GM23338 (cell line): Measurements from ENCODE around the gene SOWAHB. TPM values are rescaled to one million over a fixed set of nuclear protein-coding genes. Genes with fewer than 3 reads are reported as not detected.

ENCODE experiments used
- ATAC-seq: fragments of 200-7000 bp; cut with Tn5 transposase; 3 replicates; pipeline ENCODE4 v1.9.1; 2020
- DNase-seq: peaks from one replicate; pipeline ENCODE4 v3.0.0-alpha.2; 2015; ENCODE audit warnings: low spot score
- H2AFZ ChIP-seq: fragments of 200-600 bp; sonication (generic); 2 replicates; pipeline ENCODE4 v1.8.0; 2016; ENCODE audit warnings: antibody characterized with exemption, mild to moderate bottlenecking, moderate library complexity
- H3F3A ChIP-seq: fragments of 200-600 bp; sonication (generic); replicated peaks from 2 replicates; pipeline ENCODE4 v1.8.0; 2017; ENCODE audit warnings: antibody characterized with exemption, mixed run types, low read depth
- H3K27ac ChIP-seq: fragments of 200-600 bp; sonication (generic); 2 replicates; pipeline ENCODE4 v1.6.1; 2016; ENCODE audit warnings: low read depth
- H3K27me3 ChIP-seq: fragments of 200-600 bp; sonication (generic); 2 replicates; pipeline ENCODE4 v1.8.0; 2016; ENCODE audit warnings: mild to moderate bottlenecking, mixed run types, moderate library complexity; ENCODE audit not compliant: insufficient read depth
- H3K36me3 ChIP-seq: fragments of 200-600 bp; sonication (generic); 2 replicates; pipeline ENCODE4 v1.8.0; 2016; ENCODE audit warnings: mild to moderate bottlenecking; ENCODE audit not compliant: insufficient read depth
- H3K4me1 ChIP-seq: fragments of 200-600 bp; sonication (generic); 2 replicates; pipeline ENCODE4 v1.8.0; 2016; ENCODE audit warnings: mild to moderate bottlenecking, moderate library complexity; ENCODE audit not compliant: insufficient read depth
- H3K4me2 ChIP-seq: fragments of 200-600 bp; sonication (generic); 2 replicates; pipeline ENCODE4 v1.7.1; 2017; ENCODE audit warnings: mixed run types
- H3K4me3 ChIP-seq: fragments of 200-600 bp; sonication (generic); 2 replicates; pipeline ENCODE4 v1.6.1; 2016; ENCODE audit warnings: mixed run types
- H3K79me2 ChIP-seq: fragments of 200-600 bp; sonication (generic); replicated peaks from 2 replicates; pipeline ENCODE4 v1.8.0; 2017; ENCODE audit warnings: mild to moderate bottlenecking; ENCODE audit not compliant: insufficient read depth
- H3K9me2 ChIP-seq: fragments of 200-600 bp; sonication (generic); 2 replicates; pipeline ENCODE4 v1.8.0; 2017; ENCODE audit not compliant: insufficient read depth
- H4K20me1 ChIP-seq: fragments of 200-600 bp; sonication (generic); replicated peaks from 2 replicates; pipeline ENCODE4 v1.8.0; 2017; ENCODE audit warnings: mild to moderate bottlenecking; ENCODE audit not compliant: insufficient read depth
- H3K27ac Mint-ChIP-seq: 2 replicates; pipeline ENCODE4 v1.8.0; 2020; ENCODE audit warnings: inconsistent platforms, mild to moderate bottlenecking, moderate library complexity, mixed read lengths
- H3K27me3 Mint-ChIP-seq: 3 replicates; pipeline ENCODE4 v1.8.0; 2022; ENCODE audit warnings: low read depth, mild to moderate bottlenecking, moderate library complexity, mixed read lengths, inconsistent platforms; ENCODE audit not compliant: insufficient read depth, poor library complexity
- H3K36me3 Mint-ChIP-seq: 3 replicates; pipeline ENCODE4 v1.8.0; 2021; ENCODE audit warnings: low read depth, mild to moderate bottlenecking, inconsistent platforms, moderate library complexity, mixed read lengths
- H3K4me1 Mint-ChIP-seq: 3 replicates; pipeline ENCODE4 v1.8.0; 2020; ENCODE audit warnings: mild to moderate bottlenecking, inconsistent platforms, mixed read lengths
- H3K4me3 Mint-ChIP-seq: 3 replicates; pipeline ENCODE4 v1.8.0; 2021; ENCODE audit warnings: moderate library complexity, mild to moderate bottlenecking, inconsistent platforms, mixed read lengths
- H3K9me3 Mint-ChIP-seq: 3 replicates; pipeline ENCODE4 v1.8.0; 2020; ENCODE audit warnings: moderate library complexity, mild to moderate bottlenecking, inconsistent platforms, mixed read lengths
- CREB1 ChIP-seq: fragments of 250-450 bp; sonication (Bioruptor Pico); IDR thresholded peaks from 2 replicates; pipeline ENCODE4 v1.5.0; 2020; ENCODE audit warnings: low read depth, mild to moderate bottlenecking, moderate library complexity
- CTCF ChIP-seq, 2 experiments: fragments of 200-600 bp in 1 of 2; sonication (generic) in 1 of 2; conservative IDR thresholded peaks; 2 replicates each; pipeline versions ENCODE4 v1.5.1 to v1.6.1; 2016 to 2017; ENCODE audit warnings: antibody characterized with exemption in 2 of 2, low read depth in 2 of 2, mild to moderate bottlenecking in 2 of 2, moderate library complexity in 1 of 2
- ETS1 ChIP-seq: IDR thresholded peaks from 2 replicates; pipeline ENCODE4 v1.6.1; 2016; ENCODE audit warnings: antibody characterized with exemption
- EZH2 ChIP-seq: fragments of 200-600 bp; sonication (generic); IDR thresholded peaks from one replicate; pipeline ENCODE4 v1.8.0; 2017; ENCODE audit warnings: antibody characterized with exemption, mild to moderate bottlenecking, low read depth; ENCODE audit not compliant: unreplicated experiment
- EZH2phosphoT487 ChIP-seq: fragments of 200-600 bp; sonication (generic); IDR thresholded peaks from one replicate; pipeline ENCODE4 v1.8.1; 2018; ENCODE audit warnings: antibody characterized with exemption; ENCODE audit not compliant: unreplicated experiment
- JUNB ChIP-seq: IDR thresholded peaks from one replicate; pipeline ENCODE4 v1.6.1; 2016; ENCODE audit warnings: antibody characterized with exemption; ENCODE audit not compliant: unreplicated experiment
- NANOG ChIP-seq: IDR thresholded peaks from 2 replicates; pipeline ENCODE4 v1.6.1; 2016; ENCODE audit warnings: antibody characterized with exemption, borderline replicate concordance
- POLR2AphosphoS5 ChIP-seq: IDR thresholded peaks from 2 replicates; pipeline ENCODE4 v1.6.1; 2016; ENCODE audit warnings: antibody characterized with exemption, low read depth
- STAT1 ChIP-seq: IDR thresholded peaks from one replicate; pipeline ENCODE4 v1.6.1; 2016; ENCODE audit warnings: antibody characterized with exemption; ENCODE audit not compliant: unreplicated experiment
- ZNF114 ChIP-seq: fragments of 250-450 bp; sonication (Bioruptor Pico); IDR thresholded peaks from 2 replicates; pipeline ENCODE4 v1.5.0; 2020; ENCODE audit warnings: mild to moderate bottlenecking, moderate library complexity
- ZNF331 ChIP-seq: fragments of 250-450 bp; sonication (Bioruptor Pico); IDR thresholded peaks from 2 replicates; pipeline ENCODE4 v1.5.0; 2020; ENCODE audit warnings: low read depth, mild to moderate bottlenecking, moderate library complexity
- ZNF462 ChIP-seq: fragments of 250-450 bp; sonication (Bioruptor Pico); IDR thresholded peaks from 2 replicates; pipeline ENCODE4 v1.5.0; 2020; ENCODE audit warnings: mild to moderate bottlenecking, moderate library complexity
- polyA plus RNA-seq: library from polyadenylated mRNA; unstranded; fragments of >200 nt; fragmentation: Nextera tagmentation; extraction: Ambion mirVana; gene quantifications from 2 replicates; pipeline ENCODE4 v1.2.1, GENCODE V29; 2016
- total RNA-seq: library from RNA; depleted of rRNA; stranded (reverse); fragments of >200 nt; shearing (Covaris generic); gene quantifications from 2 replicates; pipeline ENCODE4 v1.2.3, GENCODE V29; 2014
- TF ChIP-seq, protein P1 (sequence below): IDR thresholded peaks from one replicate; pipeline ENCODE4 v1.6.1; 2018; ENCODE audit warnings: antibody characterized with exemption; ENCODE audit not compliant: unreplicated experiment

SOWAHB gene
- total and polyA plus RNA-seq, 2 experiments from 2014 or later: 0.08 to 2.8 TPM

DNA sequence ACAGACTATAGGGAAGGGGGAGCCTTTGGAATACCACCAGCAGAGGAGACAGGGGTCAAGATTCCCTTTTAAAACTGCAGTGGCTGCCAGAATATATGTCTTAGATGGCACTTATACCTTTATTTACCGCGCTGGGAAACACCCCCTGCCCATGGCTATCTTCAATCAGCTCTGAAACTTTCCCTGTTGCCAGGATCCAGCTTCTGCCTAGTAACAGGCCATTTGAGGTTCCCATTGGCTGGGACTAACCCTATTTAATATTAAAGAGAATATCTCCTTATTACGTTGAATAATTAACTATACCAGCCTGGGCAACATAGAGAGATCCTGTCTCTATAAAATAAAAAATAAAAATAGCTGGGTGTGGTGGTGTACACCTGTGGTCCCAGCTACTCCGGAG lies 23.8 kb downstream of the SOWAHB start:
- H3K4me2 ChIP-seq: no peak overlapping the region
- H3K36me3 Mint-ChIP-seq: no peaks in the 10 kb centered on the region
- H4K20me1 ChIP-seq: no peaks in the 10 kb centered on the region
- no peak overlapping the region for H3K4me3 ChIP-seq
- no peak overlapping the region for H3K27ac Mint-ChIP-seq
- H3F3A ChIP-seq: no peaks in the 10 kb centered on the region
- no peak overlapping the region for H3K4me3 Mint-ChIP-seq
- H3K9me3 Mint-ChIP-seq: no peaks in the 10 kb centered on the region; the same call in 2 of the 3 replicates
- H3K27me3 Mint-ChIP-seq: peaks cover 2% of the 10 kb centered on the region
- H3K27ac ChIP-seq: no peak overlapping the region
- peaks cover 6% of the 10 kb centered on the region; the same call in 1 of the 3 replicates for H3K4me1 Mint-ChIP-seq
- ATAC-seq (peak; percentile 75), DNase-seq (peak; percentile 53)
- TF ChIP-seq ZNF462 (CRISPR knock-in tag) (no peak), POLR2AphosphoS5 (no peak), ETS1 (no peak), ZNF114 (CRISPR knock-in tag) (no peak), EZH2 (no peak), CTCF (conservative IDR thresholded peaks at IDR 0.05; ENCODE audit: low read depth in 2 of 2) (no peak), JUNB (no peak), NANOG (no peak), ZNF331 (CRISPR knock-in tag) (no peak), CREB1 (no peak), EZH2phosphoT487 (no peak), STAT1 (no peak)
- TF ChIP-seq, protein P1, sequence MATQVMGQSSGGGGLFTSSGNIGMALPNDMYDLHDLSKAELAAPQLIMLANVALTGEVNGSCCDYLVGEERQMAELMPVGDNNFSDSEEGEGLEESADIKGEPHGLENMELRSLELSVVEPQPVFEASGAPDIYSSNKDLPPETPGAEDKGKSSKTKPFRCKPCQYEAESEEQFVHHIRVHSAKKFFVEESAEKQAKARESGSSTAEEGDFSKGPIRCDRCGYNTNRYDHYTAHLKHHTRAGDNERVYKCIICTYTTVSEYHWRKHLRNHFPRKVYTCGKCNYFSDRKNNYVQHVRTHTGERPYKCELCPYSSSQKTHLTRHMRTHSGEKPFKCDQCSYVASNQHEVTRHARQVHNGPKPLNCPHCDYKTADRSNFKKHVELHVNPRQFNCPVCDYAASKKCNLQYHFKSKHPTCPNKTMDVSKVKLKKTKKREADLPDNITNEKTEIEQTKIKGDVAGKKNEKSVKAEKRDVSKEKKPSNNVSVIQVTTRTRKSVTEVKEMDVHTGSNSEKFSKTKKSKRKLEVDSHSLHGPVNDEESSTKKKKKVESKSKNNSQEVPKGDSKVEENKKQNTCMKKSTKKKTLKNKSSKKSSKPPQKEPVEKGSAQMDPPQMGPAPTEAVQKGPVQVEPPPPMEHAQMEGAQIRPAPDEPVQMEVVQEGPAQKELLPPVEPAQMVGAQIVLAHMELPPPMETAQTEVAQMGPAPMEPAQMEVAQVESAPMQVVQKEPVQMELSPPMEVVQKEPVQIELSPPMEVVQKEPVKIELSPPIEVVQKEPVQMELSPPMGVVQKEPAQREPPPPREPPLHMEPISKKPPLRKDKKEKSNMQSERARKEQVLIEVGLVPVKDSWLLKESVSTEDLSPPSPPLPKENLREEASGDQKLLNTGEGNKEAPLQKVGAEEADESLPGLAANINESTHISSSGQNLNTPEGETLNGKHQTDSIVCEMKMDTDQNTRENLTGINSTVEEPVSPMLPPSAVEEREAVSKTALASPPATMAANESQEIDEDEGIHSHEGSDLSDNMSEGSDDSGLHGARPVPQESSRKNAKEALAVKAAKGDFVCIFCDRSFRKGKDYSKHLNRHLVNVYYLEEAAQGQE: no peak
- H3K9me2 ChIP-seq: no peaks in the 10 kb centered on the region; the same call in 1 of the 2 replicates
- H3K36me3 ChIP-seq: no peaks in the 10 kb centered on the region
- H3K79me2 ChIP-seq: no peaks in the 10 kb centered on the region
- peaks cover 10% of the 10 kb centered on the region; the same call in 1 of the 2 replicates for H3K4me1 ChIP-seq
- H3K27me3 ChIP-seq: no peaks in the 10 kb centered on the region
- H2AFZ ChIP-seq: no peak overlapping the region
